LNCaP clone FGC (cell line): ENCODE measurements around the gene COPS7A.
"Not testable (repeated sequence)": the region's sequence is repeated elsewhere in the genome, so short reads cannot be mapped to it uniquely, and the experiment has no call there.

ENCODE experiments used
- DNase-seq: peaks from one replicate; pipeline ENCODE4 v3.0.0-alpha.2; 2011; ENCODE audit warnings: low read depth
- H3K4me3 ChIP-seq: 2 replicates; pipeline ENCODE4 v1.5.1; 2011; ENCODE audit warnings: mild to moderate bottlenecking, low read depth, low read length, control low read depth
- CTCF ChIP-seq: IDR thresholded peaks from 2 replicates; pipeline ENCODE4 v1.5.1; 2012; ENCODE audit warnings: mild to moderate bottlenecking; ENCODE audit not compliant: control insufficient read depth, insufficient read depth; ENCODE audit errors: extremely low read depth

Gene COPS7A

DNA sequence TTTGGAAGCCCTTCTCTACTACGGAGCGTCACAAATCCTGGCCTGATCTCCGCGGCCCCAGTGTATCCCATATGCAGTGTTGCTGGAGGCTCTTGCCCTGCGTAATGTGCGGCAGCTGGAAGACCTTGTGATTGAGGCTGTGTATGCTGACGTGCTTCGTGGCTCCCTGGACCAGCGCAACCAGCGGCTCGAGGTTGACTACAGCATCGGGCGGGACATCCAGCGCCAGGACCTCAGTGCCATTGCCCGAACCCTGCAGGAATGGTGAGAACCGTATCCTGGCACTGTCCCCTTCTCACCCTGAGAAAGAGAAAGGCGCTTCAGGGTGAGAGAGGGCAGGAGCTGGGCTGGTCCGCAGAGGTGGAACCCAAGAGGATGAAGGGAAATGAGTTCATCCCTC, 5.3 kb downstream of the COPS7A start:
- H3K4me3 ChIP-seq: no peak overlapping the region
- no peak for TF ChIP-seq CTCF
- no peak for DNase-seq

DNA sequence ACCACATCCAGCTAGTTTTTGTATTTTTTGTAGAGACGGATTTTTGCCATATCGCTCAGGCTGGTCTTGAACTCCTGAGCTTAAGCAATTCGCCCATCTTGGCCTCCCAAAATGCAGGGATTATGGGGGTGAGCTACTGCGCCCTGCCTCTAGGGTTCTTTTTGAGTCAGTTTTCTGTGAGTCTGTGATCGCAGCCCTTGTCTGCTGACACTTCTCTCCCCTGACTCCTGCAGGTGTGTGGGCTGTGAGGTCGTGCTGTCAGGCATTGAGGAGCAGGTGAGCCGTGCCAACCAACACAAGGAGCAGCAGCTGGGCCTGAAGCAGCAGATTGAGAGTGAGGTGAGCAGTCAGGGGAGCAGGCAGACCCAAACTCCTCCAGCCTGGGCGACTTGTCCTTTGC, 6.3 kb downstream of the COPS7A start:
- DNase-seq: no peak
- no peak for TF ChIP-seq CTCF
- H3K4me3 ChIP-seq: no peak overlapping the region

DNA sequence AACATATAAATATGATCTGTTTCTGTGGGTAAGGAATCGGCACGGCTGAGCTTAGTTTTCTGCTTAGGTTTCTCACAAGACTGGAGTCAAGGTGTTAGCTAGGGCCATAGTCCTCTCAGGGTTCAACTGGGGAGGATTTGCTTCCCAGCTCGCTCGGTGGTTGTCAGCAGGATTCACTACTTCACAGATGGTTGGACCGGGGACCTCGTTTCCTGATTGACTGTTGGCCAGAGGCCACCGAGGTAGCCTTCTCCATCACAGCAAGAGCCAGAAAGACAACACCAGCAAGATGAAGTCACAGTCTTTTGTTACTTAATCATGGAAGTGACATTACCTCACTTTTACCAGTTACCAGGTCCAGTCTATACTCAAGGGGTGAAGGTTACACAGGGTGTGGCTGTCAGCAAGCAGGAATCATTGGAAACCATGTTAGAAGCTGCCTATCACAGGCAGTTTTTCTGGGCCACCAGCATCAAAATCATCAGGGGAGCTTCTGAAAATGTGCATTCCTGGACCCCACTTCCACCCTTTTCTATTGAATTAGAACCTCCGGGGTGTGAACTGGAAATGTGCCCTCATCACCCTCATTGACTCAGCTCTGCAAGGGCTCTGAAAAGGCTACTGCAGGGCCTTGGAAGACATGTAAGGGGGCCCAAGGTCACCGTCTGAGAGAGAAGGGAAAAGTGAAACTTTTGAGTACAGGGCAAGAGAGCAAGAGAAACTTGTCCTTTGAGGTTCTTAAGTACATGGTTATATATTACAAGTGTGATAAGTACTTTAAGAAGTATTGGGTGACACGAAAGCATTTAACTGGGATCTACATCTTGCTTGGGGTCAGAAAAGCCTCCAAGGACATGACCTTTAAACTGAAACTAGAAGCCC, 10.9 kb downstream of the COPS7A start:
- H3K4me3 ChIP-seq: no peak overlapping the region
- DNase-seq: no peak
- no peak for TF ChIP-seq CTCF

DNA sequence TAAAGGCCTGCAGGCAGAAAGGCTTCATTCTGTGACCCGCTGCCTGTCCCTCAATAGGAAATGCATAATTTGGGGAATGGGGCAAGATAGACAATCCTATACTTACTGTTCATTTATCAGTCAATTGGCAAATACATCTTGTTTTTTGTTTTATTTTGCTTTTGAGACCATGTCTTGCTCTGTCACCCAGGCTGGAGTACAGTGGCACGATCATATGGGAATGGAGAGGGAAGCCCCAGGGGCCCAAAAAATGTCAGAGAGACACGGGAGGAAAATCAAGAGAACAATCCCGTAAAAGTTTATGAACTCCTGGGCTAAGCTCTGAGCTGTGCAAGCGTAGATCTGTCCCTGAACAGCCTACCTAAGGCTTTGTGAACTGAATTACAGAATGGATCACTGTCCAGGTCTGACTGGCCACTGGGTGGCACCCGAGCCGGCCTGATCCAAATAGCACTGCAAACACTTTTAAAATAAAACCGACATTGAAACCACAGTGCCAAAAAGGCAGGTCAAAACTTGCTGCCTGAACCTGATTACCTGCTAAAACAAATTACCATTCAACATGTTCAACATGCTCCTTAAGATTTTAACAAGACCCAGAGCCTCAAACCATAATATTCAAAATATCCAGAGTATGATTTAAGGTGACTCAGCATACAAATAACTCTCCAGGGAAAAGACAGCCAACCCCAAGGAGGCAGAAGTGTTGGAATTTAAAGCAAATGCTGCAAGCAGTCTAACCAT, 11.8 kb downstream of the COPS7A start:
- TF ChIP-seq CTCF: peak; percentile 93
- no peak overlapping the region for H3K4me3 ChIP-seq
- peak; percentile 52 for DNase-seq

DNA sequence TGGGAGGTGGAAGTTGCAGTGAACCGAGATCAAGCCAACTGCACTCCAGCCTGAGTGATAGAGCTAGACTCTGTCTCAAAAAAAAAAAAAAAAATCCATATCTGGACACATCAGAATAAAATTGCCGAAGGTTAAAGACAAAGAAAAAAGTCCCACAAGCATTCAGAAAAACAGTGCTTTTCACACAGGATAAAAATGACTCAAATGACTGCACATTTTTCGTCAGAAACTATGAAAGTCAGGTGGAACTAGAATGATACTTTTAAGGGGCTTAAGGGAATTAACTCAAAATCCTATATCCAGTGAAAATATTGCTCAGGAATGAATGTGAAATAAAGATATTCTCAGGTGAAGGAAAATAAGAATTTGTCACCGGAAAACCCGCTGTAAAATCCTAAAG, 12.9 kb downstream of the COPS7A start:
- no peak for DNase-seq
- TF ChIP-seq CTCF: no peak
- H3K4me3 ChIP-seq: no peak overlapping the region

DNA sequence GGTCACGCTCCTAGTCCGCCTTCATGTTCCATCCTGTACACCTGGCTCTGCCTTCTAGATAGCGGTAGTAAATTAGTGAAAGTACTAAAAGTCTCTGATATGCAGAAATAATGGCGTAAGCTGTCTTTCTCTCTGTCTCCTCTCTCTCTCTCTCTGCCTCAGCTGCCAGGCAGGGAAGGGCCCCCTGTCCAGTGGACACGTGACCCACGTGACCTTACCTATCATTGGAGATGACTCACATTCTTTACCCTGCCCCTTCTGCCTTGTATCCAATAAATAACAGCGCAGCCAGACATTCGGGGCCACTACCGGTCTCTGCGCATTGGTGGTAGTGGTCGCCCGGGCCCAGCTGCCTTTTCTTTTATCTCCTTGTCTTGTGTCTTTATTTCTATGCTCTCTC, 18.2 kb downstream of the COPS7A start:
- H3K4me3 ChIP-seq, DNase-seq: not testable (repeated sequence)

- no peak for DNase-seq
- H3K4me3 ChIP-seq: no peak overlapping the region
- no peak for TF ChIP-seq CTCF
Observed at GRCh38 chr12:6742834-6743233, 19.0 kb downstream of the COPS7A start.

DNA sequence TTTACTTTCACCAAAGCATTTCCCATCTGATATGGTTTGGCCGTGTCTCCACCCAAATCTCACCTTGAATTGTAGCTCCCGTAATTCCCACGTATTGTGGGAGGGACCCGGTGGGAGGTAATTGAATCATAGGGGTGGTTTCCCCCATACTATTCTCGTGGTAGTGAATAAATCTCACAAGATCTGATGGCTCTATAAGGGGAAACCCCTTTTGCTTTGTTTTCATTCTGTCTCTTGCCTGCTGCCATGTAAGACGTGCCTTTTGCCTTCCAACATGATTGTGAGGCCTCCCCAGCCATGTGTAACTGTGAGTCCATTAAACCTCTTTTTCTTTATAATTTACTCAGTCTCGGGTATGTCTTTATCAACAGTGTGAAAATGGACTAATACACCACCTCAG, 19.5 kb downstream of the COPS7A start:
- not testable (repeated sequence) for DNase-seq, H3K4me3 ChIP-seq
